Activated naive CD4-positive, alpha-beta T cell treated with Interleukin-2 at 50 U/mL for 16 hours (primary cell): ENCODE results near the gene RPS6KA2.
"Not testable (repeated sequence)": the region's sequence is repeated elsewhere in the genome, so short reads cannot be mapped to it uniquely, and the experiment has no call there.

Experiments
- DNase-seq: peaks from one replicate; pipeline ENCODE4 v3.0.0-alpha.2; 2020

RPS6KA2 gene

GRCh38 chr6:166655713-166656229 is 28.7 kb upstream of the RPS6KA2 start:
- no peak for DNase-seq

GRCh38 chr6:166655251-166655650 is 28.2 kb upstream of the RPS6KA2 start:
- no peak for DNase-seq

- DNase-seq: no peak
Observed at GRCh38 chr6:166654573-166654972, 27.5 kb upstream of the RPS6KA2 start.

- no peak for DNase-seq
Observed at GRCh38 chr6:166653639-166653941, 26.5 kb upstream of the RPS6KA2 start.

- no peak for DNase-seq
Observed at GRCh38 chr6:166650824-166651807, 24.1 kb upstream of the RPS6KA2 start.

- DNase-seq: no peak
Observed at GRCh38 chr6:166650047-166650446, 23.0 kb upstream of the RPS6KA2 start.

- DNase-seq: no peak
Observed at GRCh38 chr6:166648846-166649245, 21.8 kb upstream of the RPS6KA2 start.

- DNase-seq: no peak
Observed at GRCh38 chr6:166647896-166648295, 20.8 kb upstream of the RPS6KA2 start.

GRCh38 chr6:166646716-166647115 is 19.7 kb upstream of the RPS6KA2 start:
- no peak for DNase-seq

- no peak for DNase-seq
Observed at GRCh38 chr6:166645896-166646295, 18.8 kb upstream of the RPS6KA2 start.

GRCh38 chr6:166644681-166645080 is 17.6 kb upstream of the RPS6KA2 start:
- no peak for DNase-seq

GRCh38 chr6:166643891-166644590 is 17.0 kb upstream of the RPS6KA2 start:
- DNase-seq: no peak

- DNase-seq: no peak
Observed at GRCh38 chr6:166642646-166643045, 15.6 kb upstream of the RPS6KA2 start.

GRCh38 chr6:166640342-166641043 is 13.4 kb upstream of the RPS6KA2 start:
- DNase-seq: no peak

- DNase-seq: no peak
Observed at GRCh38 chr6:166639921-166640320, 12.9 kb upstream of the RPS6KA2 start.

GRCh38 chr6:166638573-166638964 is 11.5 kb upstream of the RPS6KA2 start:
- DNase-seq: no peak

- DNase-seq: no peak
Observed at GRCh38 chr6:166637812-166638572, 10.9 kb upstream of the RPS6KA2 start.

GRCh38 chr6:166636934-166637333 is 9.9 kb upstream of the RPS6KA2 start:
- DNase-seq: no peak

- no peak for DNase-seq
Observed at GRCh38 chr6:166636191-166636933, 9.3 kb upstream of the RPS6KA2 start.

- DNase-seq: no peak
Observed at GRCh38 chr6:166635013-166635970, 8.2 kb upstream of the RPS6KA2 start.

GRCh38 chr6:166634581-166634980 is 7.5 kb upstream of the RPS6KA2 start:
- not testable (repeated sequence) for DNase-seq
